ENCODE results near the gene NMNAT2. TPM values are rescaled to one million over a fixed set of nuclear protein-coding genes. Genes with fewer than 3 reads are reported as not detected.

Gene NMNAT2
- total and polyA plus RNA-seq, 12 donors: 0.23 to 5.8 (median 2.1) TPM

DNA sequence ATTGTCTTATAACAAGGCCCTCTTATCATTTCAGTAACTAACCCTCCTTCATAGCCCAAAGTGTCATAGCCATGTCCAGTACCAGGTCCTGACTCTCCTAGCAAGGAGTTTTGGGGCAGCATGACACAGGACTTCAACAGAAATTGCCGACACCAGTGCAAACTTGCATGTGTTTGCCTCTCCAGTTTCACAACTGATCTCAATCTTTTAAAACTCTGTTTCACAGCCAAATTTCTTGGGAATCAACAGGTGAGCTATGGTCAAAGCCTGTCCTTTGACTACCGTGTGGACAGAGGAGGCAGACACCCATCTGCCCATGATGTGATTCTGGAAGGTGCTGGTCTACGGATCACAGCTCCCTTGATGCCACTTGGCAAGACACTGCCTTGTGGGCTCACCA is 195.3 kb downstream of the NMNAT2 start:
- TF ChIP-seq, protein P1, sequence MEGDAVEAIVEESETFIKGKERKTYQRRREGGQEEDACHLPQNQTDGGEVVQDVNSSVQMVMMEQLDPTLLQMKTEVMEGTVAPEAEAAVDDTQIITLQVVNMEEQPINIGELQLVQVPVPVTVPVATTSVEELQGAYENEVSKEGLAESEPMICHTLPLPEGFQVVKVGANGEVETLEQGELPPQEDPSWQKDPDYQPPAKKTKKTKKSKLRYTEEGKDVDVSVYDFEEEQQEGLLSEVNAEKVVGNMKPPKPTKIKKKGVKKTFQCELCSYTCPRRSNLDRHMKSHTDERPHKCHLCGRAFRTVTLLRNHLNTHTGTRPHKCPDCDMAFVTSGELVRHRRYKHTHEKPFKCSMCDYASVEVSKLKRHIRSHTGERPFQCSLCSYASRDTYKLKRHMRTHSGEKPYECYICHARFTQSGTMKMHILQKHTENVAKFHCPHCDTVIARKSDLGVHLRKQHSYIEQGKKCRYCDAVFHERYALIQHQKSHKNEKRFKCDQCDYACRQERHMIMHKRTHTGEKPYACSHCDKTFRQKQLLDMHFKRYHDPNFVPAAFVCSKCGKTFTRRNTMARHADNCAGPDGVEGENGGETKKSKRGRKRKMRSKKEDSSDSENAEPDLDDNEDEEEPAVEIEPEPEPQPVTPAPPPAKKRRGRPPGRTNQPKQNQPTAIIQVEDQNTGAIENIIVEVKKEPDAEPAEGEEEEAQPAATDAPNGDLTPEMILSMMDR (IDR thresholded peaks at IDR 0.05): no peak
- Histone ChIP-seq H3K4me3 (no peak overlapping the region), H3K27me3 (no peaks in the 10 kb centered on the region), H3K4me1 (peaks cover 8 to 26% (median 16%) of the 10 kb centered on the region in 9 donors), H3K9me3 (no peaks in the 10 kb centered on the region), H3K36me3 (no peaks in the 10 kb centered on the region), H3K27ac (no peak overlapping the region)
- intact Hi-C loops (cut with DNase I): loop anchor here in 5 of 10 donors (10.0 kb wide), 3 partner anchors 78 to 258 kb away; no protein-coding TSS in a partner anchor
- ATAC-seq (no peak), DNase-seq (no peak)
- 98 to 99% methylated on average over 3 of the region's 3 CpGs for whole genome bisulfite sequencing, 2 donors

DNA sequence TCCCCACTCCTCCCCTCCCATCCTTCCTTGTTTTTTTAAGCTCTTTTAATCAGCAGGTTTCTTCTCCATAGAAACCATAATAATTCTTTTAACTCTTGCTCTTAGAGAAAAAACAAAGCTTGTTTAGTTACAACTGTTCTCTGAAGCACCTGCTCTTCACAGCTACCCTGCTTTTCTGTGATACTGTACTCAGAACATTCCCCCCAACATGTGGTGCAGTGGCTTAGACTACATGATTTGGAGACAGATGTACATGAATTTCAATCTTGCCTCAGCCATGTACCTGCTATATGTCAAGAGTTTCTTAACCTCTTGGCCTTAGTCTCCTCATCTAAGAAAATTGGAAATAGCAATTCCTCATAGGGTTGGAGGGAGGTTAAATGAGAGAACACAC is 198.6 kb downstream of the NMNAT2 start:
- no peak overlapping the region for H3K4me3 ChIP-seq
- peak overlapping the region in 7 of 10 donors; percentile 18 to 79 (median 60) for H3K27ac ChIP-seq
- intact Hi-C loops (cut with DNase I): loop anchor here in 5 of 10 donors (10.0 kb wide), 3 partner anchors 75 to 255 kb away; no protein-coding TSS in a partner anchor
- H3K36me3 ChIP-seq: no peaks in the 10 kb centered on the region
- H3K4me1 ChIP-seq: peaks cover 8 to 30% (median 17%) of the 10 kb centered on the region in 9 donors
- no peaks in the 10 kb centered on the region for H3K9me3 ChIP-seq
- ATAC-seq (no peak), DNase-seq (no peak)
- H3K27me3 ChIP-seq: no peaks in the 10 kb centered on the region
- TF ChIP-seq, protein P1 (IDR thresholded peaks at IDR 0.05): no peak

DNA sequence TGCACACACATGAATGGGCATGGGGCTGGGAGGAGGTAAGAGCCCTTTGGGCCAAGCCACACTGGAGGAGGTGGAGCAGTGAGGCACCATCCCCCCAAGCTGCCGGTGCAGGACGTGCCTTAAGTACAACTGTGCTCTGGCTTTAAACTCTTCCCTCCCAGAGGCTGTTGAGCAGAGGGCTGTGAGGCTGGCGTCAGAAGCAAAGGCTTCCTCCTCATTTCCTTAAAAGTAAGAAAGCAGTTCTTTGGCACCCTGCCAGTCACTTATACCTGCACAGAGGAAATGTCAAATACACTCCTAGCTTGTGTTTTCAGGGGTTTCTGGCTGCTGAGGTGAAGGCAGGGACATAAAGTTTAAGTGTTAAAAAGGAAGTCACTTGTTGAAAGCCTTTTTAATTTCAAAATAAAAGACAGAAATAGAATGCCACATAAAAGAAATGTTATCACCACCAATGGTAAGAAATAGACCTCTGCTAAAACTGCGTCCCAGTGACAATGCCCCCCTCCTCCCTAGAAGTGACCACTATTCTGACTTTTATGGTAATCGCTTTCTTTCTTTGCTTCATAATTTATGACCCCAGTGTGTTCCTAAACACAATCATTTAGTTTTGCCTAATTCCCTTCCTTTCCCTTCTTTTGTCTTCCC is 199.1 kb downstream of the NMNAT2 start:
- Histone ChIP-seq H3K27ac (peak overlapping the region in 9 of 10 donors; percentile 16 to 79 (median 58)), H3K36me3 (no peaks in the 10 kb centered on the region), H3K9me3 (no peaks in the 10 kb centered on the region), H3K27me3 (no peaks in the 10 kb centered on the region), H3K4me3 (no peak overlapping the region), H3K4me1 (peaks cover 8 to 30% (median 17%) of the 10 kb centered on the region in 9 donors)
- TF ChIP-seq, protein P1 (IDR thresholded peaks at IDR 0.05): no peak
- peak in 1 of 2 donors; percentile 38 for DNase-seq
- intact Hi-C loops (cut with DNase I): no loop called here
- ATAC-seq: peak; percentile 51 to 88 (median 82)
- 33 to 38% methylated on average over 5 of the region's 5 CpGs for WGBS, 2 donors

DNA sequence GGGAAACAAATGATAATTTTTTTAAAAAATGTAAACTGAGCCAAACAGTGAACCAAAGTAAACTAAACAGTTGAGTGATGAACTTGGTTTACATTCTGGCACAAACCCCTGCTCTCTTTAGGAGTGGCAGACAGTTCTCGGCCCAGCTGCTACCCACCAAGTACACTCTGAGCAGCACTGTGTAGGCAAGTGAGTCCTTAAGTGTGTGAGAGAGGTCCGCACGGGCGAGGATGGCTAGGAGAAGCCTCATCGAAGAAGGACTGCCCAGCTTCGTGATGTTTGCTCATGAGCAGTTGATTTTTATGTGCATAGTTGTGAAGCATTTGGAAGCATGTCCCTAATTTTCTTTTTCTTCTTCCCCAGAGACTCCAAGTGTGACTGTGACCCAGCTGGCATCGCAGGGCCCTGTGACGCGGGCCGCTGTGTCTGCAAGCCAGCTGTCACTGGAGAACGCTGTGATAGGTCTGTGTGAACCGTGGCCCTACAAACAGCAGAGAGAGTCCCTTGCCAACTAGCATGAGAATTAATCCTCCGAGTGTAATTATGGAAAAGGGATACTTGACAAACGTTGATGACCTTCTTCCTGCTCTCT is 200.1 kb downstream of the NMNAT2 start:
- WGBS, 2 donors: 62 to 64% methylated on average over 14 of the region's 14 CpGs

More for the DNA sequence above, 200.1 kb downstream of the NMNAT2 start:
- intact Hi-C loops (cut with DNase I): no loop called here
- TF ChIP-seq, protein P1 (IDR thresholded peaks at IDR 0.05): no peak
- H3K9me3 ChIP-seq: no peaks in the 10 kb centered on the region
- no peak overlapping the region for H3K4me3 ChIP-seq
- H3K27me3 ChIP-seq: no peaks in the 10 kb centered on the region
- no peaks in the 10 kb centered on the region for H3K36me3 ChIP-seq
- peak overlapping the region in 9 of 10 donors; percentile 16 to 79 (median 58) for H3K27ac ChIP-seq
- peaks cover 8 to 30% (median 17%) of the 10 kb centered on the region in 9 donors for H3K4me1 ChIP-seq
- DNase-seq: peak; percentile 33 to 75
- ATAC-seq: peak; percentile 63 to 92 (median 85)
